PC-3 (cell line): ENCODE measurements around the gene ROBO2.

Experiments
- CTCF ChIP-seq: fragments of 300-600 bp; sonication (generic); conservative IDR thresholded peaks from 2 replicates; pipeline ENCODE4 v1.5.1; 2017; ENCODE audit warnings: antibody characterized with exemption, low read depth, mild to moderate bottlenecking, low read length
- EZH2 ChIP-seq: fragments of 300-600 bp; sonication (generic); IDR thresholded peaks from one replicate; pipeline ENCODE4 v1.6.1; 2017; ENCODE audit warnings: antibody characterized with exemption, mild to moderate bottlenecking, low read length; ENCODE audit not compliant: unreplicated experiment

- no peak for TF ChIP-seq CTCF
- no peak for TF ChIP-seq EZH2
Measured at GRCh38 chr3:77227567-77227966, 187.7 kb downstream of the ROBO2 start.
